Sigmoid colon (tissue), 3 donors: Measurements from ENCODE around the gene STUB1.

Experiments
- POLR2A ChIP-seq, 2 donors: fragments of 450-650 bp; IDR thresholded peaks; one replicate each; pipeline ENCODE4 v1.6.1; 2016; ENCODE audit warnings: antibody characterized with exemption in 2 of 2, mild to moderate bottlenecking in 2 of 2, moderate library complexity in 2 of 2
- TF ChIP-seq, protein P1 (sequence below), 4 experiments: fragments of 450-650 bp in 3 of 4; fragments of 200-600 bp in 1 of 4; IDR thresholded peaks; one replicate each; pipeline ENCODE4 v1.5.1; 2016 to 2019; ENCODE audit warnings: antibody characterized with exemption in 4 of 4, mild to moderate bottlenecking in 3 of 4, moderate library complexity in 2 of 4

DNA sequence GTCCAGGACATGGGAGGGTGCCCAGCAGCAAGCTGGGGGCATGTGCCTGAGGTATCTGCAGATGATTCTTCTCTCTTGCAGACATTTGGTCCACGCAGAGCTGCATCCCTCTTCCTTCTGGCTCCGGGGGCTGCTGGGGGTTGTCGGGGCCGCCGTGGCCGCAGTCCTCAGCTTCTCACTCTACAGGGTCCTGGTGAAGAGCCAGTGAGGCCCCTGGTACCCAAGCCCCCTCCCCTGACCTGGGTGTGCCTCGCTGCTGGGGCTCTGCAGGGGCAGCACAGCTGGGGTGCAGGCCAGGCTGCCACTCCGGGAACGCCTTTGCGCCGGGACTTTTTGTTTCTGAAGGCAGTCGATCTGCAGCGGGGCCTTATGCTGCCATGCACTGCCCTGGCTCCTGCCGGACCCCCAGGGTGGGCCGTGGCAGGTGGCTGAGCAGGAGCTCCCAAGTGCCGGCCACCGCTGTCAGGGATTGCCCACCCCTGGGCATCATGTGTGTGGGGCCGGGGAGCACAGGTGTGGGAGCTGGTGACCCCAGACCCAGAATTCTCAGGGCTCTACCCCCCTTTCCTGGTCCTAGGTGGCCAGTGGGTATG is 6.7 kb upstream of the STUB1 start:
- TF ChIP-seq, protein P1, sequence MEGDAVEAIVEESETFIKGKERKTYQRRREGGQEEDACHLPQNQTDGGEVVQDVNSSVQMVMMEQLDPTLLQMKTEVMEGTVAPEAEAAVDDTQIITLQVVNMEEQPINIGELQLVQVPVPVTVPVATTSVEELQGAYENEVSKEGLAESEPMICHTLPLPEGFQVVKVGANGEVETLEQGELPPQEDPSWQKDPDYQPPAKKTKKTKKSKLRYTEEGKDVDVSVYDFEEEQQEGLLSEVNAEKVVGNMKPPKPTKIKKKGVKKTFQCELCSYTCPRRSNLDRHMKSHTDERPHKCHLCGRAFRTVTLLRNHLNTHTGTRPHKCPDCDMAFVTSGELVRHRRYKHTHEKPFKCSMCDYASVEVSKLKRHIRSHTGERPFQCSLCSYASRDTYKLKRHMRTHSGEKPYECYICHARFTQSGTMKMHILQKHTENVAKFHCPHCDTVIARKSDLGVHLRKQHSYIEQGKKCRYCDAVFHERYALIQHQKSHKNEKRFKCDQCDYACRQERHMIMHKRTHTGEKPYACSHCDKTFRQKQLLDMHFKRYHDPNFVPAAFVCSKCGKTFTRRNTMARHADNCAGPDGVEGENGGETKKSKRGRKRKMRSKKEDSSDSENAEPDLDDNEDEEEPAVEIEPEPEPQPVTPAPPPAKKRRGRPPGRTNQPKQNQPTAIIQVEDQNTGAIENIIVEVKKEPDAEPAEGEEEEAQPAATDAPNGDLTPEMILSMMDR (IDR thresholded peaks at IDR 0.05), result no peak
- no peak for TF ChIP-seq POLR2A (IDR thresholded peaks at IDR 0.05)
